Esophagus squamous epithelium (tissue), 5 donors: ENCODE measurements around the gene WFDC8. TPM values are rescaled to one million over a fixed set of nuclear protein-coding genes. Genes with fewer than 3 reads are reported as not detected.

ENCODE experiments used
- DNase-seq: peaks from one replicate; lab custom pipeline; 2025; lab: John Stamatoyannopoulos, UW
- H3K27ac ChIP-seq, 4 donors: fragments of 200-600 bp; sonication (generic); one replicate each; pipeline ENCODE4 v1.5.1; 2016 to 2019; ENCODE audit warnings: mild to moderate bottlenecking in 1 of 4
- H3K27me3 ChIP-seq, 4 donors: fragments of 200-600 bp; sonication (generic); 1 replicate in 3 of 4; 2 replicates in 1 of 4; pipeline versions ENCODE4 v1.5.1 to v1.6.0; 2017 to 2021; ENCODE audit warnings: antibody characterized with exemption in 1 of 4
- H3K36me3 ChIP-seq, 3 donors: fragments of 200-600 bp; sonication (generic); one replicate each; pipeline ENCODE4 v1.5.1; 2016 to 2019
- H3K4me1 ChIP-seq, 3 donors: fragments of 200-600 bp; sonication (generic); one replicate each; pipeline ENCODE4 v1.5.1; 2017 to 2019
- H3K4me3 ChIP-seq, 4 donors: fragments of 200-600 bp; sonication (generic); 1 replicate in 3 of 4; 2 replicates in 1 of 4; pipeline ENCODE4 v1.5.1; 2016 to 2019; ENCODE audit warnings: mild to moderate bottlenecking in 2 of 4, moderate library complexity in 1 of 4
- H3K9me3 ChIP-seq, 3 donors: fragments of 200-600 bp; sonication (generic); one replicate each; pipeline ENCODE4 v1.5.1; 2016 to 2019
- POLR2A ChIP-seq, 4 donors: fragments of 450-650 bp; IDR thresholded peaks; one replicate each; pipeline ENCODE4 v1.6.1; 2017; ENCODE audit warnings: antibody characterized with exemption in 4 of 4, mild to moderate bottlenecking in 4 of 4, moderate library complexity in 3 of 4
- WGBS, 2 donors: methylation state at CpG; one replicate each; pipeline ENCODE4 v1.1.5; 2018; 5-methylcytosine and 5-hydroxymethylcytosine counted together
- intact Hi-C: fragments of 100-400 bp; cut with DNase I; formaldehyde crosslinking; loops from one replicate; pipeline ENCODE4 v1.15.0; 2022
- total RNA-seq, 4 donors: library from RNA; depleted of rRNA; stranded (reverse); fragments of >200 nt; gene quantifications; one replicate each; pipeline ENCODE4 v1.1.0, GENCODE V29; 2016
- TF ChIP-seq, protein P1 (sequence below), 6 experiments: fragments of 450-650 bp in 4 of 6; fragments of 200-600 bp in 2 of 6; sonication (generic) in 2 of 6; IDR thresholded peaks; one replicate each; pipeline ENCODE4 v1.5.1; 2016 to 2019; ENCODE audit warnings: antibody characterized with exemption in 6 of 6, mild to moderate bottlenecking in 4 of 6, moderate library complexity in 4 of 6
- donor health status: DM: yes; HTN: yes; CAD: no.

Gene WFDC8
- not detected for total RNA-seq

DNA sequence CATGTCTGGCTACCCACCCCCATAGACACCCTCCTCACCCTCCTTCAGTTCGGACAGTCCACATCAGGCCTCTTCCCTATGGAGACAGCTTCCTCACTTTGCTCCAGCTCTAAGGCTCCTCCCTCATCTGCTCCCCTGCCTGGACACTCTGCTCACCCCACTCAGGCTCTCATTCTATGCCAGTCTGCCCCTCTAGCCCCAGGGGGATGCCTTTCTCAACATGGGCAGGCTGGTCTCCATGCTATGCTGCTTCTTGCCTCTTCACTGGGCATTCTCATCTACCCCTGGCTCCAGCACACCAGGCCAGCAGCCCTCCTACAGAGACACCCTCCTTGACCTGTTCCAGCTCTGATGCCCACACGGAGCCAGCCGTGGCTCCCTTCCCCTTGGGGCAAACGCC, at the start of gene WFDC8:
TSS of gene WFDC8 (minus strand) at position 101 of the 400 bp plus-strand sequence. CDS start at position 64, 37 bp downstream.
- no peak for DNase-seq
- 45 to 67% methylated on average over 4 of the region's 4 CpGs for WGBS, 2 donors
- Histone ChIP-seq H3K4me1 (no peaks in the 10 kb centered on the region), H3K4me3 (no peak within 1 kb of the TSS), H3K27me3 (peaks cover 0 to 45% (median 2%) of the 10 kb centered on the region in 4 donors), H3K27ac (no peak within 1 kb of the TSS), H3K36me3 (no peaks in the 10 kb centered on the region), H3K9me3 (no peaks in the 10 kb centered on the region)
- intact Hi-C loops = no loop called here
- TF ChIP-seq POLR2A (IDR thresholded peaks at IDR 0.05) = no peak
- TF ChIP-seq, protein P1, sequence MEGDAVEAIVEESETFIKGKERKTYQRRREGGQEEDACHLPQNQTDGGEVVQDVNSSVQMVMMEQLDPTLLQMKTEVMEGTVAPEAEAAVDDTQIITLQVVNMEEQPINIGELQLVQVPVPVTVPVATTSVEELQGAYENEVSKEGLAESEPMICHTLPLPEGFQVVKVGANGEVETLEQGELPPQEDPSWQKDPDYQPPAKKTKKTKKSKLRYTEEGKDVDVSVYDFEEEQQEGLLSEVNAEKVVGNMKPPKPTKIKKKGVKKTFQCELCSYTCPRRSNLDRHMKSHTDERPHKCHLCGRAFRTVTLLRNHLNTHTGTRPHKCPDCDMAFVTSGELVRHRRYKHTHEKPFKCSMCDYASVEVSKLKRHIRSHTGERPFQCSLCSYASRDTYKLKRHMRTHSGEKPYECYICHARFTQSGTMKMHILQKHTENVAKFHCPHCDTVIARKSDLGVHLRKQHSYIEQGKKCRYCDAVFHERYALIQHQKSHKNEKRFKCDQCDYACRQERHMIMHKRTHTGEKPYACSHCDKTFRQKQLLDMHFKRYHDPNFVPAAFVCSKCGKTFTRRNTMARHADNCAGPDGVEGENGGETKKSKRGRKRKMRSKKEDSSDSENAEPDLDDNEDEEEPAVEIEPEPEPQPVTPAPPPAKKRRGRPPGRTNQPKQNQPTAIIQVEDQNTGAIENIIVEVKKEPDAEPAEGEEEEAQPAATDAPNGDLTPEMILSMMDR (IDR thresholded peaks at IDR 0.05) = no peak

DNA sequence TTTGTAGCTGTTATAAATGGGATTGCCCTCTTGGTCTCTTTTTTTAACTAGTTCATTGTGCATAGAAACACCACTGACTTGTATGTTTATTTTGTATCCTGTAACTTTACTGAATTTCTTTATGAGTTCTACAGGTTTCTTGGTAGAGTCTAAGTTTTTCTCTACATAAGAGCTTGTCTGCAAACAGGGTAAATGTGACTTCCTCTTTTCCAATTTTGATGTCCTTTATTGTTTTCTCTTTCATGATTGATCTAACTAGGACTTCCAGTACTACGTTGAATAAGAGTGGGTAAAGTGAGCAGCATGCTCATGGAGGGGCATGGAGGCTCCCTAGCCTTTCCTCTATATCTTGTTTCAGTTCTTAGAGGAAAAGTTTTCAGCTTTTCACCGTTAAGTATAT, 47.5 kb upstream of the WFDC8 start:
- 53 to 58% methylated on average over 2 of the region's 2 CpGs for WGBS, 2 donors

DNA sequence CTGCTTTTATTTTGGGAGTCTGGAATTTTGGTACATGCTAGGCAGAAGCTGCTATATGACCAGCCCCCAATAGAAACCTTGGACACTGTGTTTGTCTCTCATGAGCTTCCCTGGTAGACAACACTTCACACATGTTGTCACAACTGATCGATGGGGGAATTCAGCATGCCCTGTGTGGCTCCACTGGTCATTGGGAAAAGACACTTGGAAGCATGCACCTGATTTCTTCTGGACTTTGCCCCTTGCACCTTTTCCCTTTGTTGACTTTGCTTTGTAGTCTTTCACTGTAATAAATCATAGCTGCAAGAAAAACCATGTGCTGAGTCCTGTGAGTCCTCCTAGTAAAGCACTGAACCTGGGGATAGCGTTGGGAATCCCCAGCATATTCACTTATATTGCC, 42.5 kb upstream of the WFDC8 start:
- H3K4me1 ChIP-seq = no peaks in the 10 kb centered on the region
- H3K27me3 ChIP-seq = no peaks in the 10 kb centered on the region
- 47 to 58% methylated on average over 2 of the region's 2 CpGs for WGBS, 2 donors
- H3K27ac ChIP-seq = no peak overlapping the region
- H3K36me3 ChIP-seq = no peaks in the 10 kb centered on the region
- no peak for DNase-seq
- H3K9me3 ChIP-seq = no peaks in the 10 kb centered on the region
- intact Hi-C loops = no loop called here
- no peak overlapping the region for H3K4me3 ChIP-seq
- TF ChIP-seq, protein P1 (IDR thresholded peaks at IDR 0.05) = no peak
- no peak for TF ChIP-seq POLR2A (IDR thresholded peaks at IDR 0.05)

More for the DNA sequence above, 47.5 kb upstream of the WFDC8 start:
- H3K27me3 ChIP-seq = peaks cover 0 to 34% (median 0%) of the 10 kb centered on the region in 4 donors
- H3K4me1 ChIP-seq = no peaks in the 10 kb centered on the region
- intact Hi-C loops = no loop called here
- no peaks in the 10 kb centered on the region for H3K36me3 ChIP-seq
- TF ChIP-seq, protein P1 (IDR thresholded peaks at IDR 0.05) = no peak
- no peak for TF ChIP-seq POLR2A (IDR thresholded peaks at IDR 0.05)
- no peak for DNase-seq
- no peaks in the 10 kb centered on the region for H3K9me3 ChIP-seq
- H3K27ac ChIP-seq = no peak overlapping the region
- H3K4me3 ChIP-seq = no peak overlapping the region

DNA sequence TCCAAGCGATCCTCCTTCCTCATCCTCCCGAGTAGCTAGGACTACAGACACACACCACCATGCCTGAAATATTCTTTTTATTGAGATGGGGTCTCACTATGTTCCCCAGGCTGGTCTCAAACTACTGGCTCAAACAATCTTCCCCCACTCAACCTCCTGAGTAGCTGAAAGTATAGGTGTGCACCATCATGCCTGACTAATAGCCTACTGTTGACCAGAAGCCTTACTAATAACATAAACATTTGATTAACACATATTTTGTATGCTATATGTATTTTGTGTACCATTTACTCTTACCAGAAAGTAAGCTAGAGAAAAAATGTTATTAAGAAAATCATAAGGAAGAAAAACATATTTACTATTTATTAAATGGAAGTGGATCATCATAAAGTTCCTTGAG, 38.5 kb upstream of the WFDC8 start:
- intact Hi-C loops = no loop called here
- Histone ChIP-seq H3K36me3 (no peaks in the 10 kb centered on the region), H3K27me3 (peaks cover 0 to 15% (median 0%) of the 10 kb centered on the region in 4 donors), H3K4me3 (no peak overlapping the region), H3K4me1 (no peaks in the 10 kb centered on the region), H3K27ac (no peak overlapping the region), H3K9me3 (no peaks in the 10 kb centered on the region)
- no peak for DNase-seq
- 94% methylated on average over 2 of the region's 2 CpGs for WGBS, 2 donors
- TF ChIP-seq, protein P1 (IDR thresholded peaks at IDR 0.05) = no peak
- no peak for TF ChIP-seq POLR2A (IDR thresholded peaks at IDR 0.05)

DNA sequence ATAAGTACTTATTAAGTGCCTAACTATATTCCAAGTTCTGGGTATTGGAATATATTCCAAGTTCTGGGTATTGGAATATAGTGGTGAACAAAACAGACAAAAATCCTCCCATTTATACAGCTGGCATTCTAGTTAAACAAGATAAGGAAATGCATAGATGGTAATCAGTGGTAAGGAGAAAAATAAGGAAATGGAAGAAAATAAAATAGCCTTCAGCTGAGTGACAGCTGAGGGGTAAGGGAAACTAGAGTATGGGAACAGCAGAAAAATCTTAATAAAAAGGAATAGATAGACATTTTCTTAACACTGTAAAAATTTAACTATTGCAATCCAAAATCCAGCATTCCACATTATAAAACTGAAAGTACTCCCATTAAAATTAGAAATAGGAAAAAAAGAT, 33.2 kb upstream of the WFDC8 start:
- no peak for DNase-seq
- Histone ChIP-seq H3K4me3 (no peak overlapping the region), H3K27ac (no peak overlapping the region), H3K27me3 (peaks cover 0 to 28% (median 0%) of the 10 kb centered on the region in 4 donors), H3K4me1 (no peaks in the 10 kb centered on the region), H3K36me3 (no peaks in the 10 kb centered on the region), H3K9me3 (no peaks in the 10 kb centered on the region)
- intact Hi-C loops = no loop called here
- TF ChIP-seq, protein P1 (IDR thresholded peaks at IDR 0.05) = no peak
- TF ChIP-seq POLR2A (IDR thresholded peaks at IDR 0.05) = no peak
